Measurements from ENCODE around the gene SSH2.

DNA sequence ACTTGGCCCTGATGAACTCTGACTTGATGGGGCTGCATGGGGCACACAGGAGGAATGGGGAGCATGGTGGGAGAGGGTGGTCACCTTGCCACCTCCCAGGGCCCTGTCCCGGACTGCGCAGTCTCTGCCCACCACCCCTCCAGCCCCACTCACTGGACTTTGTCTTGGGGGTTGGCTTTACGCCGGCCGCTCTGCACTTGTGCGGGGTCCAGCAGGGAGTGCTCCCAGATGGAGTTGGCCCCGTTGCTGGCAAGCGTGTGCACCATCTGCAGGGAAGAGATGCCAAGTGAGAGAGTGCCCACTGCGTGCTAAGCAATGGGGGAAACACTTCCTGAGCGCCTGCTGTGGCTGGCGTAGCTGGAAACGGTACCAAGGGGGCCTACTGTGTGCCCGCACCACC is 347.3 kb downstream of the SSH2 start:
- TF ChIP-seq, protein P1, sequence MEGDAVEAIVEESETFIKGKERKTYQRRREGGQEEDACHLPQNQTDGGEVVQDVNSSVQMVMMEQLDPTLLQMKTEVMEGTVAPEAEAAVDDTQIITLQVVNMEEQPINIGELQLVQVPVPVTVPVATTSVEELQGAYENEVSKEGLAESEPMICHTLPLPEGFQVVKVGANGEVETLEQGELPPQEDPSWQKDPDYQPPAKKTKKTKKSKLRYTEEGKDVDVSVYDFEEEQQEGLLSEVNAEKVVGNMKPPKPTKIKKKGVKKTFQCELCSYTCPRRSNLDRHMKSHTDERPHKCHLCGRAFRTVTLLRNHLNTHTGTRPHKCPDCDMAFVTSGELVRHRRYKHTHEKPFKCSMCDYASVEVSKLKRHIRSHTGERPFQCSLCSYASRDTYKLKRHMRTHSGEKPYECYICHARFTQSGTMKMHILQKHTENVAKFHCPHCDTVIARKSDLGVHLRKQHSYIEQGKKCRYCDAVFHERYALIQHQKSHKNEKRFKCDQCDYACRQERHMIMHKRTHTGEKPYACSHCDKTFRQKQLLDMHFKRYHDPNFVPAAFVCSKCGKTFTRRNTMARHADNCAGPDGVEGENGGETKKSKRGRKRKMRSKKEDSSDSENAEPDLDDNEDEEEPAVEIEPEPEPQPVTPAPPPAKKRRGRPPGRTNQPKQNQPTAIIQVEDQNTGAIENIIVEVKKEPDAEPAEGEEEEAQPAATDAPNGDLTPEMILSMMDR (IDR thresholded peaks at IDR 0.05; ENCODE audit: poor library complexity): no peak
- TF ChIP-seq EZH2 (IDR thresholded peaks at IDR 0.05; ENCODE audit: borderline replicate concordance): no peak
